Stomach (tissue), 4 donors: ENCODE data around the gene PUS1.

Experiments used
- CTCF ChIP-seq, 7 experiments: fragments of 450-650 bp in 4 of 7; fragments of 200-600 bp in 3 of 7; sonication (generic) in 3 of 7; IDR thresholded peaks; one replicate each; pipeline ENCODE4 v1.5.1; 2016 to 2019; ENCODE audit warnings: antibody characterized with exemption in 7 of 7, control low read depth in 2 of 7, mild to moderate bottlenecking in 1 of 7
- POLR2A ChIP-seq, 4 donors: fragments of 450-650 bp; IDR thresholded peaks; one replicate each; pipeline ENCODE4 v1.6.1; 2016; ENCODE audit warnings: antibody characterized with exemption in 4 of 4, control low read depth in 2 of 4, mild to moderate bottlenecking in 1 of 4, moderate library complexity in 1 of 4
- POLR2AphosphoS5 ChIP-seq, 3 donors: sonication (generic); formaldehyde crosslinking; IDR thresholded peaks; one replicate each; pipeline ENCODE4 v1.6.1; 2016; ENCODE audit warnings: antibody characterized with exemption in 3 of 3

- TF ChIP-seq CTCF (IDR thresholded peaks at IDR 0.05): no peak
- TF ChIP-seq POLR2A (IDR thresholded peaks at IDR 0.05): no peak
- TF ChIP-seq POLR2AphosphoS5 (IDR thresholded peaks at IDR 0.05): no peak
These were observed 9.5 kb upstream of the PUS1 start for GRCh38 chr12:131919366-131920156.
